Pancreas (tissue), 8 donors: ENCODE measurements around the gene NHP2. TPM values are rescaled to one million over a fixed set of nuclear protein-coding genes. Genes with fewer than 3 reads are reported as not detected.

Experiments used
- polyA plus RNA-seq, 2 donors: library from polyadenylated mRNA; stranded (reverse); fragments of 200-250 nt; gene quantifications; one replicate each; pipeline ENCODE4 v1.2.3, GENCODE V29; 2013
- total RNA-seq, 6 donors: library from RNA; stranded (reverse); fragmentation: NEBNext Ultra II Directional in 4 of 6; extraction: Animal tissue kit (Norgen Biotek cat#: 25700) in 4 of 6; gene quantifications; one replicate each; pipeline versions ENCODE4 v1.2.1 to v1.2.4, GENCODE V29; 2021 to 2023
- donor health status: healthy with polysubstance abuse.
- donor health status: DM: no; HTN: no; CAD: no; lungs with moderate emphysema.
- donor health status: DM: no; HTN: no; CAD: no.
- donor health status: Bipolar disorder and iron deficiency.
- donor health status: DM: yes; HTN: yes; CAD: no.
- donor health status: DM: no; HTN: no; CAD: no.
- donor health status: DM: no; HTN: no; CAD: no.
- donor health status: DM: yes; HTN: yes; CAD: no.

NHP2 gene
- total and polyA plus RNA-seq, 8 donors = 34.6 to 84.7 (median 54.1) TPM

Other genes starting within 250 kb of the NHP2 start
- not detected for gene PROP1, start 157.6 kb downstream of the NHP2 start, total RNA-seq
- not detected for gene PROP1, start 157.6 kb downstream of the NHP2 start, polyA plus RNA-seq
- 1 to 10 TPM in 1 of 6 donors, under 1 TPM in 5; 0.23 to 1.1 (median 0.47) TPM for gene N4BP3, start 40.4 kb downstream of the NHP2 start, total RNA-seq
- 1 to 10 TPM in 1 of 2 donors, under 1 TPM in 1; 0.75 to 1.1 TPM for gene N4BP3, start 40.4 kb downstream of the NHP2 start, polyA plus RNA-seq
- 10 to 100 TPM; 12.1 to 21.7 (median 17.4) TPM for gene RMND5B, start 22.9 kb downstream of the NHP2 start, total RNA-seq
- gene RMND5B, start 22.9 kb downstream of the NHP2 start, polyA plus RNA-seq = 10 to 100 TPM; 26.4 to 29.8 TPM
- not detected for gene GMCL2, start 33.5 kb upstream of the NHP2 start, total RNA-seq
- gene GMCL2, start 33.5 kb upstream of the NHP2 start, polyA plus RNA-seq = not detected
- gene HNRNPAB, start 50.6 kb upstream of the NHP2 start, total RNA-seq = 10 to 100 TPM; 24.5 to 61.6 (median 44.8) TPM
- gene HNRNPAB, start 50.6 kb upstream of the NHP2 start, polyA plus RNA-seq = 10 to 100 TPM; 47.0 to 52.7 TPM
- 10 to 100 TPM; 29.3 to 60.3 (median 35.9) TPM for gene PHYKPL, start 78.9 kb upstream of the NHP2 start, total RNA-seq
- gene PHYKPL, start 78.9 kb upstream of the NHP2 start, polyA plus RNA-seq = 10 to 100 TPM; 78.9 to 83.5 TPM